KBM-7 (cell line): ENCODE measurements around the gene GAS2L2.
A peak's percentile ranks its signal among the peaks of the same experiment; 100 is the strongest.
"Not testable (repeated sequence)": the region's sequence is repeated elsewhere in the genome, so short reads cannot be mapped to it uniquely, and the experiment has no call there.

ENCODE experiments used
- DNase-seq: peaks from one replicate; pipeline ENCODE4 v3.0.0-alpha.2; 2015
- in situ Hi-C: fragments of 300-500 bp; cut with MboI; formaldehyde crosslinking; loops from 2 replicates; pipeline ENCODE4 v1.14.3; 2020; ENCODE audit warnings: low sequenced_read_pairs, low pct_unique_long_range_greater_than_20kb, mixed read lengths

The GAS2L2 gene

GRCh38 chr17:35774499-35774898 is 21.5 kb upstream of the GAS2L2 start:
- in situ Hi-C loops: no loop called here
- no peak for DNase-seq

- in situ Hi-C loops: no loop called here
Measured at GRCh38 chr17:35773679-35774425, 20.8 kb upstream of the GAS2L2 start.

GRCh38 chr17:35773129-35773528 is 20.1 kb upstream of the GAS2L2 start:
- in situ Hi-C loops: no loop called here
- no peak for DNase-seq

More at GRCh38 chr17:35773679-35774425, 20.8 kb upstream of the GAS2L2 start:
- no peak for DNase-seq

GRCh38 chr17:35769895-35770486 is 17.0 kb upstream of the GAS2L2 start:
- DNase-seq: no peak
- in situ Hi-C loops: no loop called here

GRCh38 chr17:35768797-35769196 is 15.8 kb upstream of the GAS2L2 start:
- in situ Hi-C loops: no loop called here
- no peak for DNase-seq

GRCh38 chr17:35766903-35767510 is 14.0 kb upstream of the GAS2L2 start:
- peak; percentile 53 for DNase-seq
- in situ Hi-C loops: no loop called here

- DNase-seq: no peak
- in situ Hi-C loops: no loop called here
Measured at GRCh38 chr17:35766489-35766877, 13.4 kb upstream of the GAS2L2 start.

- in situ Hi-C loops: no loop called here
Measured at GRCh38 chr17:35765756-35766488, 12.9 kb upstream of the GAS2L2 start.

GRCh38 chr17:35765086-35765710 is 12.2 kb upstream of the GAS2L2 start:
- DNase-seq: no peak
- in situ Hi-C loops: no loop called here

More at GRCh38 chr17:35765756-35766488, 12.9 kb upstream of the GAS2L2 start:
- DNase-seq: no peak

GRCh38 chr17:35764123-35764991 is 11.3 kb upstream of the GAS2L2 start:
- in situ Hi-C loops: no loop called here
- DNase-seq: peak; percentile 95

- in situ Hi-C loops: no loop called here
- no peak for DNase-seq
Measured at GRCh38 chr17:35763767-35764122, 10.7 kb upstream of the GAS2L2 start.

GRCh38 chr17:35761601-35762000 is 8.6 kb upstream of the GAS2L2 start:
- in situ Hi-C loops: no loop called here
- DNase-seq: no peak

GRCh38 chr17:35760587-35760986 is 7.5 kb upstream of the GAS2L2 start, which contains the start of gene C17orf50:
C17orf50 (plus strand) TSS chr17:35760887; CDS start chr17:35760942, 55 bp downstream.
- in situ Hi-C loops: no loop called here
- DNase-seq: no peak

- DNase-seq: no peak
- in situ Hi-C loops: no loop called here
Measured at GRCh38 chr17:35757243-35757642, 4.2 kb upstream of the GAS2L2 start.

- in situ Hi-C loops: no loop called here
- DNase-seq: no peak
Measured at GRCh38 chr17:35752471-35752870, 568 bp downstream of the GAS2L2 start.

GRCh38 chr17:35751541-35751940 is 1.5 kb downstream of the GAS2L2 start:
- in situ Hi-C loops, DNase-seq: not testable (repeated sequence)

- in situ Hi-C loops: no loop called here
- DNase-seq: peak; percentile 28
Measured at GRCh38 chr17:35750526-35751395, 2.3 kb downstream of the GAS2L2 start.
